Measurements from ENCODE around the gene CIBAR2. TPM values are rescaled to one million over a fixed set of nuclear protein-coding genes. Genes with fewer than 3 reads are reported as not detected.

Gene CIBAR2
- total RNA-seq, 2 experiments from 2014 or later, result not detected

DNA sequence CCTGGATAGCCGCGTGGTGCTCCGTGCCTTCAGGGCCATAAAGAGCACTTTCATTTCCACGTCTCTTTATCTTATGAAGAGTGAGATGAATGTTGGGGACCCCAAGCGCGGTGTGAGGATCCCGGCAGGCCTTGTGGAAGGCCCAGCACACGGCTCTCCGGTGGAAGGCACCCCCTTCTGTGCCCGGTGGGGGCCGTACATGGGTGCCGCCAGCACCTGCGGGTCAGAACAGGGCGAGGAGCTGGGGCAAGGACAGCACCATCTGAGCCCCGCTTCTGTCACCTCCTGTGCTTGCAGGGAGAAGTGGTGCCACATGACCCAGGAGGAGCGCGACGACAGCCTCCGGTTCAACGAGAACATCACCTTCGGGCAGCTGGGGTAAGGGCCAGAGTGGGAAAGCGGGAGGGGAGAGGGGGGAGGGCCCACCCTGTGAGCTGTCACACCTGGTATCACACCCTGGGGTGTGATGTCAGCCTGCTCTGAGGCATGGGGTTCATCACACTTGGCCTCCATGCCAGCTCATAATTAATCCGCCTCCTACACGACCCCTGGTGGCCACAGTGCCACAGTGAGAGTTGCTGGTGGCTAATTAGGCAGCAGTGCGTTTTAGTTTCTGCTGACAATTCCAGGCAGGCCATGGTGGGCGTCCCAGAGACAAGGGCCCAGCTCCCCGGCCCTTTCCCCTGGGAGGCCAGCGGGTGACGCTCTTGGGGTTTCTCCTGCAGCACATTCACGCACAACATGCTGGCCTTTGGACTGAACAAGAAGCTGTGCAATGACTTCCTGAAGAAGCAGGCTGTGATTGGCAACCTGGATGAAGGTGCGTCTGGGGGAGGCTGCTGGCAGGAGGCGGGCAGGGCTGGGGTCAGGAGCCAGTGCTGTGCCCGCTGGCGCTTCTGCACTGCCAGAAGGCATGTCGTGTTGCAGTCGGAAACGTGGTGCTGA, 25.7 kb downstream of the CIBAR2 start:
- CTCF ChIA-PET, result interaction anchor here (0.7 to 1.9 kb wide), 21 partner anchors 9 to 324 kb away, joined by 3 to 16 read pairs (median 3); partner anchors contain the start of genes KIAA0513 and ZDHHC7
- POLR2A ChIA-PET, result interaction anchor here (0.6 to 0.7 kb wide), 2 partner anchors 74 to 76 kb away, joined by 4 read pairs; partner anchors contain the start of gene ZDHHC7
- H3K27ac Mint-ChIP-seq, result no peak overlapping the region
- no peaks in the 10 kb centered on the region for H3K27me3 Mint-ChIP-seq
- DNase-seq (peak; percentile 86), ATAC-seq (peak; percentile 95)
- no peak overlapping the region for H3K4me3 Mint-ChIP-seq
- H3K36me3 Mint-ChIP-seq (ENCODE audit: low read depth), result no peaks in the 10 kb centered on the region
- H3K9me3 Mint-ChIP-seq (ENCODE audit: low read depth), result no peaks in the 10 kb centered on the region
- intact Hi-C loops (cut with DNase I, micrococcal nuclease), result loop anchor here (1.0 to 10.0 kb wide), 7 partner anchors 30 to 162 kb away; partner anchors contain the start of gene ZDHHC7 (in 2 of the 2)
- H3K4me1 Mint-ChIP-seq, result peaks cover 32% of the 10 kb centered on the region

GRCh38 chr16:85085721-85086120, 26.6 kb downstream of the CIBAR2 start:
- H3K4me3 Mint-ChIP-seq, result no peak overlapping the region
- ChIA-PET POLR2A (no interaction called here), CTCF (interaction anchor here (1.1 to 1.9 kb wide), 4 partner anchors 29 to 160 kb away, joined by 3 to 10 read pairs (median 4); partner anchors contain the start of gene KIAA0513)
- intact Hi-C loops (cut with DNase I, micrococcal nuclease), result loop anchor here (1.0 to 10.0 kb wide), 7 partner anchors 29 to 161 kb away; partner anchors contain the start of gene ZDHHC7 (in 2 of the 2)
- no peaks in the 10 kb centered on the region for H3K9me3 Mint-ChIP-seq (ENCODE audit: low read depth)
- no peaks in the 10 kb centered on the region for H3K27me3 Mint-ChIP-seq
- peaks cover 24% of the 10 kb centered on the region for H3K4me1 Mint-ChIP-seq
- no peak for DNase-seq
- H3K27ac Mint-ChIP-seq, result no peak overlapping the region
- ATAC-seq, result no peak
- no peaks in the 10 kb centered on the region for H3K36me3 Mint-ChIP-seq (ENCODE audit: low read depth)

DNA sequence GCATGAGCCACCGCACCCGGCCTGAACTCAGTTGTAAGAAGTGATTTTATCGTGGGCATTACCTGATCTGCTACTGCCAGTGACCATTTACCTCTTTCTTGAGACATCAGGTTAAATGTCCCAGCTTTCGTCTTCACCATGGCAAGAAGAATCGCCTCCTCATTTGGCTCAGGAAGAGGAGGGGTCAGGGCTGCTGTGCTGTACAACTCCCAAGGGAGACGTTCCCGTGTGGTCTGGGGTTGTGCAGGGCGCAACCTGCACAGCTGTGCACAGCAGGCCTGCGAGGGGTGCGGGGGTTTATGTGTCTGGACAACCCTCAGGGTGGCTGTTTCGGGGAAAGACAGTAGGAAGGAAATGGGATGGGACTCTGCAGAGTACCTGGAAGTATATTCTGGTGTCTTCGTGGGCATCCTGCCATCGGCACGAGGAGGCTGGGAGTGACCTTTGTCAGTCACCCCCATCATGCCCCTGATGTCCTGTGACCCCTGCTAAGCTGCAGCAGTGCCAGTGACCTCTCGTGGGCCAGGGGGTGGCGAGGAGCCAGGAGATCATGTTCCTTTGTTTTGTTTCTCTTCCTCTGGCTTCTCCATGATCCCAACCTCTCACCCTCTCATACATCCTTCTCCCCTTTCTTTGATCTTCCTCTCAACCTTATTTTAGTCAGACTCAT, 27.3 kb downstream of the CIBAR2 start:
- H3K27ac Mint-ChIP-seq, result no peak overlapping the region
- H3K9me3 Mint-ChIP-seq (ENCODE audit: low read depth), result no peaks in the 10 kb centered on the region
- intact Hi-C loops (cut with DNase I, micrococcal nuclease), result loop anchor here in 1 of 2 experiments (10.0 kb wide), 1 partner anchor 100 kb away; no protein-coding TSS in a partner anchor
- POLR2A ChIA-PET, result no interaction called here
- DNase-seq (no peak), ATAC-seq (no peak)
- H3K36me3 Mint-ChIP-seq (ENCODE audit: low read depth), result no peaks in the 10 kb centered on the region
- H3K27me3 Mint-ChIP-seq, result no peaks in the 10 kb centered on the region
- CTCF ChIA-PET, result no interaction called here
- H3K4me3 Mint-ChIP-seq, result no peak overlapping the region
- H3K4me1 Mint-ChIP-seq, result peaks cover 17% of the 10 kb centered on the region

GRCh38 chr16:85083051-85083639, 29.1 kb downstream of the CIBAR2 start:
- ChIA-PET POLR2A (no interaction called here), CTCF (interaction anchor here (0.7 kb wide), 2 partner anchors 14 to 104 kb away, joined by 3 read pairs; no protein-coding TSS in a partner anchor)
- Mint-ChIP-seq H3K36me3 (ENCODE audit: low read depth) (no peaks in the 10 kb centered on the region), H3K27ac (no peak overlapping the region), H3K27me3 (no peaks in the 10 kb centered on the region), H3K4me3 (no peak overlapping the region), H3K9me3 (ENCODE audit: low read depth) (no peaks in the 10 kb centered on the region), H3K4me1 (peaks cover 17% of the 10 kb centered on the region)
- ATAC-seq (peak; percentile 29), DNase-seq (no peak)
- intact Hi-C loops (cut with DNase I, micrococcal nuclease), result loop anchor here in 1 of 2 experiments (10.0 kb wide), 1 partner anchor 98 kb away; no protein-coding TSS in a partner anchor

DNA sequence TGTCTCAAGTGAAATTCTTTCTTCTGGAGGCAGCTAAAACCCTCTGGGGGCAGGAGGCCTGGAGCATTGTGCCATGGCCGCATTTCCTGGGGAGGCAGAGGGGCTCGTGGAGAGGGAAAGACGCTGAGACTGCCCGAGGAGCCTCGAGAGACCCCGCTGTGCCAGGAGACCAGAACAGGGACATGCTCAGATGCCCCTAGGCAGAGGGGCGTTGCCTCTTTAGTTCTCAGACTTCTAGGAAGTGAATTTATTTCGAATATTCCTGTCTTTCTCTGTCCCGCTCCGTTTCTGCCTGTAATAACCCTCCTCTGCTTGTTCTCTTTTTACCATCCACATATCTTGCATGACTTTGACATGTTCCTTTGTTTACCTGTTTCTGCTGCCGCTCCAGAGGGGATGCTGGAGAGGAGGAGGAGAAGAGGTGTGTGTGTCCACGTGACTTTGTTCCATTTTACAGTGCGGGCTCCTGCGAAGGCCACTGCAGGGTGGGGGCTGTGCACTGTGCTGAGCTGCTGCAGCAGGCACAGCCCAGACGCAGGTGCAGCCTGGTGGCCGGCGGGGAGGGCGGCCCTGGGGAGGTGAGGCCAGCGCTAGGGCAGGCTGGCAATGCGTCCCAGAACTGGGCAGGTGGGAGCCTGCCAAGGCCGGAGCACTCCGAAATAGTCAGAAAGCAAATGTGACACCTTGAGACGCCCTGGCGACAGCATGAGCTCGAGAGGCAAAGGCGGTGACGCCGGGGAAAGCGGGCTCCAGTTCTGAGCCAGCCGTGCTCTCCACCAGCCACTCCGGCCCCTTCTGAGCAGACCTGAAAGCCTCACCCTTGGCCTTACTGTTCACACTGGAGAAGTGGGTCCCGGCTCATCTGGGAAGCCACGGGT, 29.9 kb downstream of the CIBAR2 start:
- Mint-ChIP-seq H3K27me3 (no peaks in the 10 kb centered on the region), H3K9me3 (ENCODE audit: low read depth) (no peaks in the 10 kb centered on the region), H3K4me1 (peaks cover 17% of the 10 kb centered on the region), H3K36me3 (ENCODE audit: low read depth) (no peaks in the 10 kb centered on the region), H3K4me3 (no peak overlapping the region), H3K27ac (no peak overlapping the region)
- ChIA-PET POLR2A (interaction anchor here (0.6 kb wide), 1 partner anchor 31 kb away, joined by 3 read pairs; no protein-coding TSS in a partner anchor), CTCF (interaction anchor here (0.6 to 0.7 kb wide), 2 partner anchors 56 to 103 kb away, joined by 3 read pairs; no protein-coding TSS in a partner anchor)
- DNase-seq (no peak), ATAC-seq (no peak)
- intact Hi-C loops (cut with DNase I, micrococcal nuclease), result loop anchor here in 1 of 2 experiments (10.0 kb wide), 1 partner anchor 98 kb away; no protein-coding TSS in a partner anchor

DNA sequence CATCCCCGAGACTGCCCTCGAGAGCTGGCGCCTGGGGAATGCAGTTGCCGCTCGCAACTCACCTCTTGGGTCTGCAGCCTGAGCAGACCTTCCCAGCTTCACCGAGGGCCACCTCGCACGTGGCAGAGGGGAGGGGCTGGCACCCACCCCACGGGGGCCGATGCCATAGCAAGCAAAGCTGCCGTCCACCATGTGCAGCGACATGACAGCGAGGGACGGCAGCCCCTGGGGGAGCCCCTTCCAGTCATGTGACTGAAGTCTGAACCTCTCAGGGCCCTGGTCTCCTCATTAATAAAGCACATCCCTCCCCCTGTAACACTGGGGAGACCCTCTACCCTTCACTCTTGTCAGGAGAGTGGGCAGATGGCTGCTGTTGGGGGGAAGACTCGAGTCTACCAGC, 30.5 kb downstream of the CIBAR2 start:
- no peaks in the 10 kb centered on the region for H3K27me3 Mint-ChIP-seq
- ChIA-PET POLR2A (interaction anchor here (0.6 kb wide), 1 partner anchor 30 kb away, joined by 3 read pairs; no protein-coding TSS in a partner anchor), CTCF (no interaction called here)
- peaks cover 17% of the 10 kb centered on the region for H3K4me1 Mint-ChIP-seq
- no peak overlapping the region for H3K27ac Mint-ChIP-seq
- no peaks in the 10 kb centered on the region for H3K9me3 Mint-ChIP-seq (ENCODE audit: low read depth)
- intact Hi-C loops (cut with DNase I, micrococcal nuclease), result loop anchor here in 1 of 2 experiments (10.0 kb wide), 1 partner anchor 97 kb away; no protein-coding TSS in a partner anchor
- DNase-seq (no peak), ATAC-seq (no peak)
- H3K4me3 Mint-ChIP-seq, result no peak overlapping the region
- H3K36me3 Mint-ChIP-seq (ENCODE audit: low read depth), result no peaks in the 10 kb centered on the region

- ChIA-PET POLR2A (no interaction called here), CTCF (no interaction called here)
- H3K4me3 Mint-ChIP-seq, result no peak overlapping the region
- DNase-seq, result no peak
- no peak for ATAC-seq
- no peaks in the 10 kb centered on the region for H3K27me3 Mint-ChIP-seq
- intact Hi-C loops (cut with DNase I, micrococcal nuclease), result loop anchor here in 1 of 2 experiments (10.0 kb wide), 1 partner anchor 96 kb away; no protein-coding TSS in a partner anchor
- H3K27ac Mint-ChIP-seq, result no peak overlapping the region
- no peaks in the 10 kb centered on the region for H3K9me3 Mint-ChIP-seq (ENCODE audit: low read depth)
- H3K36me3 Mint-ChIP-seq (ENCODE audit: low read depth), result no peaks in the 10 kb centered on the region
- H3K4me1 Mint-ChIP-seq, result peaks cover 13% of the 10 kb centered on the region
Observed at GRCh38 chr16:85081038-85081437, 31.2 kb downstream of the CIBAR2 start.

DNA sequence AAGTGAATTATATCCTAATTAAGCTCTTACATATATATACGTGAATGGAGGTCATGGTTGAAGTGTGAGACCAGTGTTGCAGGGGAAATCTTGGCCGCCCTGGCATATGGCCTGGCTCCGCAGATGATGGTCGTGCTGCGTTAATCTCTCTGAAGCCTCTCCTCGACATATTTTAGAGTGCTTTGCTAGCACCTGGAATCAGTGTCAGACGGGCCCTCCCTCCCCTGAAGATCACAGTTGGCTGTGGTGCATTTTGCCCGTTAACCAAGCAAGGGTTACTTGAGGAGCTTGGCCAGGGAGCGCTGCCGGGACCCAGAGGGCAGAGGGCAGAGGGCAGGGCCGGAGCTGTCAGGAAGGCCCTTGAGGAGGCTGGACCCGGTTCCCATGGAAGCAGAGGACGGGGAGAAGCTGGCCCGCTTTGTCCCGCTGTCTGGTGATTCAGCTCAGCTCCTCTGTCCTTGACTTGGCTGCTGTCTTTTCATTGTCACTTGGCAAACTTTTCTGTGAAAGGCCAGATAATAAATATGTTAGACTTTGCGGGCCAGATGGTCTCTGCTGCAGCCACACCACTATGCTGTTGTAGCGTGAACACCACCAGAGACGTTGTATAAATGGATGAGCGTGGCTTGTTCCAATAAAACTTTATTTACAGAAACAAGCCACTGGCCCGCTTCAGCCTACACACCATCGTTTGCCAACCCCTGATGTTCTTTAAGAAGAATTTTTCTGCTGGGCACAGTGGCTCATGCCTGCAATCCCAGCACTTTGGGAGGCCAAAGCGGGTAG, 32.3 kb downstream of the CIBAR2 start:
- Mint-ChIP-seq H3K36me3 (ENCODE audit: low read depth) (no peaks in the 10 kb centered on the region), H3K4me1 (peaks cover 13% of the 10 kb centered on the region), H3K27me3 (no peaks in the 10 kb centered on the region), H3K9me3 (ENCODE audit: low read depth) (no peaks in the 10 kb centered on the region), H3K27ac (no peak overlapping the region), H3K4me3 (no peak overlapping the region)
- intact Hi-C loops (cut with DNase I, micrococcal nuclease), result loop anchor here in 1 of 2 experiments (10.0 kb wide), 1 partner anchor 95 kb away; no protein-coding TSS in a partner anchor
- ChIA-PET CTCF (no interaction called here), POLR2A (no interaction called here)
- no peak for DNase-seq
- no peak for ATAC-seq

DNA sequence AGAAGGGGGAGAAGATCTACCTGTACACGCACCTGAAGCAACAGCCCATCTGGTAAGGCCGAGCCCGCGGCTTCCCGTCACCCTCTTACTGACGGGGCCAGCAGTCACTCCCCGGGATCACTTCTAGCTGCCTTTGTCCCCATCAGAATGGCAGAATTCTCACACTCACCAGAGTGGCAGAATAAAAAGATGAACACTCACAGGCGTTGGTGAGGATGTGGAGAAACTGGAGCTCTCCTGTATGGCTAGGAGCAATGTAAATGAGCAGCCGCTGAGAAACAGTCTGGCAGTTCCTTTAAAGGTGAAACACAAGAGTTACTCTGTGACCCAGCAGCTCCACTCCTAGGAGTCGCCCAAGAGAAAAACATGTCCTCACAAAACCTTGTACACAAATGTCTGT, 33.3 kb downstream of the CIBAR2 start:
- ChIA-PET CTCF (no interaction called here), POLR2A (no interaction called here)
- Mint-ChIP-seq H3K36me3 (ENCODE audit: low read depth) (no peaks in the 10 kb centered on the region), H3K27ac (no peak overlapping the region), H3K27me3 (no peaks in the 10 kb centered on the region), H3K4me3 (no peak overlapping the region), H3K9me3 (ENCODE audit: low read depth) (no peaks in the 10 kb centered on the region), H3K4me1 (peaks cover 13% of the 10 kb centered on the region)
- no peak for ATAC-seq
- DNase-seq, result no peak
- intact Hi-C loops (cut with DNase I, micrococcal nuclease), result no loop called here

DNA sequence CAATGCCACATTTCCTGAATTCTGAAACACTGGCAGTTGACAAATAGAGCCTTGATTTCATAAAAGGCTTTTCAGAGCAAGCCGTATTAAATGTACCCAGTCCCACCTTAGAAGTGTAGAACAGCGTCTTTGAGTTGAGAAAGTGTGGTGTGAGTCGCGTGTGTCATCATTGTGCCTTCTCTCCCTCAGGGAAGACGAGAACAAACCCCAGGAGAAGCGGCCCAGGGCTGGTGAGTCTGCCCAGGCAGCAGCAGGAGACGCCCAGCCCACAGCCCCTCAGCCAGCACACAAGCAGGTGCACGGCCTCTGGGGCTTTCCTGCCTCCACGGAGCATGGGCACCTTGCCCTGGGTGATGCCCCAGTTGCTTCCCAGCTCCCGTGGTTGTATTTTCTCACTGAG, 34.0 kb downstream of the CIBAR2 start:
- no peak overlapping the region for H3K4me3 Mint-ChIP-seq
- no peak overlapping the region for H3K27ac Mint-ChIP-seq
- H3K27me3 Mint-ChIP-seq, result no peaks in the 10 kb centered on the region
- no peaks in the 10 kb centered on the region for H3K9me3 Mint-ChIP-seq (ENCODE audit: low read depth)
- H3K36me3 Mint-ChIP-seq (ENCODE audit: low read depth), result peaks cover 3% of the 10 kb centered on the region
- intact Hi-C loops (cut with DNase I, micrococcal nuclease), result no loop called here
- ChIA-PET POLR2A (no interaction called here), CTCF (no interaction called here)
- H3K4me1 Mint-ChIP-seq, result peaks cover 8% of the 10 kb centered on the region
- DNase-seq (no peak), ATAC-seq (no peak)

Data from activated CD4-positive, alpha-beta T cell treated with anti-CD3 and anti-CD28 coated beads for 36 hours (primary cell).